ENCODE measurements around the gene ROM1.

Gene ROM1

GRCh38 chr11:62652161-62653006, 39.3 kb downstream of the ROM1 start:
- TF ChIP-seq CTCF (conservative IDR thresholded peaks at IDR 0.05) = no peak

GRCh38 chr11:62654297-62654696, 41.2 kb downstream of the ROM1 start:
- TF ChIP-seq CTCF (conservative IDR thresholded peaks at IDR 0.05) = no peak
- peak overlapping the region; percentile 88 for H3K27ac ChIP-seq

More at GRCh38 chr11:62652161-62653006, 39.3 kb downstream of the ROM1 start:
- H3K27ac ChIP-seq = peak overlapping the region; percentile 88

GRCh38 chr11:62656796-62657429, 43.9 kb downstream of the ROM1 start:
- TF ChIP-seq CTCF (conservative IDR thresholded peaks at IDR 0.05) = no peak
- H3K27ac ChIP-seq = no peak overlapping the region

GRCh38 chr11:62664405-62665074, 51.5 kb downstream of the ROM1 start:
- no peak for TF ChIP-seq CTCF (conservative IDR thresholded peaks at IDR 0.05)

More at GRCh38 chr11:62664405-62665074, 51.5 kb downstream of the ROM1 start:
- H3K27ac ChIP-seq = peak overlapping the region; percentile 95
